GM20000 (cell line): ENCODE results near the gene SLC46A1.

Source experiments
- DNase-seq: peaks from one replicate; pipeline ENCODE4 v3.0.0; 2012; ENCODE audit warnings: low spot score
- TF ChIP-seq, protein P1 (sequence below): IDR thresholded peaks from 2 replicates; pipeline ENCODE4 v1.5.1; 2012; ENCODE audit warnings: mild to moderate bottlenecking, control low read depth; ENCODE audit errors: extremely low read depth, missing control alignments

Gene SLC46A1

DNA sequence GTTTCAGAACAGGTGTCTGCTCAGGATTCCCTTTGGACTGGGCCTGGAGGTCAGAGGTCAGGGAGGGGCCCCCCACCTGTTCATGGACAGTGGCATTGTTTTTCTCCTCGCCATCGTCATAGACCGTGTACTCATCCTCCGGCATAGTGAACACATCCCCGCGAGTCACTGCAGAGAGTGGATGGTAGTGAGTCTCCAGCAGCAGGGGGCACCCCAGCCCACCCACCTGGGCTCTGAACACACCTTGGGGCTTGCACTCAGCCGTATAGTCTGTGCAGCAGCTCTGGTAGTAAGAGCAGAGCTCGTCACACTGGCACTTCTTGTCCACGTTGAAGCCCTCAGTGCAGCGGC is 36.4 kb downstream of the SLC46A1 start:
- no peak for DNase-seq
- TF ChIP-seq, protein P1, sequence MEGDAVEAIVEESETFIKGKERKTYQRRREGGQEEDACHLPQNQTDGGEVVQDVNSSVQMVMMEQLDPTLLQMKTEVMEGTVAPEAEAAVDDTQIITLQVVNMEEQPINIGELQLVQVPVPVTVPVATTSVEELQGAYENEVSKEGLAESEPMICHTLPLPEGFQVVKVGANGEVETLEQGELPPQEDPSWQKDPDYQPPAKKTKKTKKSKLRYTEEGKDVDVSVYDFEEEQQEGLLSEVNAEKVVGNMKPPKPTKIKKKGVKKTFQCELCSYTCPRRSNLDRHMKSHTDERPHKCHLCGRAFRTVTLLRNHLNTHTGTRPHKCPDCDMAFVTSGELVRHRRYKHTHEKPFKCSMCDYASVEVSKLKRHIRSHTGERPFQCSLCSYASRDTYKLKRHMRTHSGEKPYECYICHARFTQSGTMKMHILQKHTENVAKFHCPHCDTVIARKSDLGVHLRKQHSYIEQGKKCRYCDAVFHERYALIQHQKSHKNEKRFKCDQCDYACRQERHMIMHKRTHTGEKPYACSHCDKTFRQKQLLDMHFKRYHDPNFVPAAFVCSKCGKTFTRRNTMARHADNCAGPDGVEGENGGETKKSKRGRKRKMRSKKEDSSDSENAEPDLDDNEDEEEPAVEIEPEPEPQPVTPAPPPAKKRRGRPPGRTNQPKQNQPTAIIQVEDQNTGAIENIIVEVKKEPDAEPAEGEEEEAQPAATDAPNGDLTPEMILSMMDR: no peak

DNA sequence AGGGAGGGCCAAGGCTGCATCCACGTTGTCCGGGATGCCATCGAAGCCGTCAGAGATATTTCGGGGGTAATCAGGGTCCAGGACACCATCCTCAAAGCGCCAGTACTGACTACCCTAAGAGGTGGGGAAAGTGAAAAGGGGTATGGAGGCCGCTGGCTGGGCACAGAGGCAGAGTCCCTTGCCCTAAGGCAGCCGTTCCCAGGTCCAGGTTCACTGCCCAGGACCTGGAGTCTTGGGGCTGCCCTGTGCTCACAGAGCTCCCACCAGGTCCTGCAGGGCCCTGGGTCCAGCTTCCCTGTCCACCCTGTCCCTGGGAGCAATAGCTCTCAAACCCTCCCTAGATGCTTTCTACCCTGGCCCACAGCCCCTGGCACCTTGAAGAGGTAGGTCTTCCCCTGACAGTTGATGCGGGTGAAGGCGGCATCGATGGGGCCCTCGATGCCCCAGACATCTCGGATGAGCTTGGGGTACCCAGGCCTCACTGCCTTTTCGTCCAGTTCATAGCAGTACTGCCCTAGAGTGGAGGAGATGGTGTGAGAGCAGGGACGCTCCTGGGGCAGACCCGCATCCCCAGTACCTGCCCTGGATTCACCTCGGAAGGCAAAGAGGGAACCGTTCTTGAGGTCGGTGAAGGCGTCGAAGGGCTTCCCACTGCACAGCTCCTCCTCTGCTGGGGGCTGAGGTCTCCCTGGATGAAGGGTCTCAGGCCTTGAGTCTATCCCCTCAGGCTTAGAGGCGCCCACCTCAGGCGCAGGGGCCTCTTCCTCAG is 36.9 kb downstream of the SLC46A1 start:
- TF ChIP-seq, protein P1: no peak
- no peak for DNase-seq

DNA sequence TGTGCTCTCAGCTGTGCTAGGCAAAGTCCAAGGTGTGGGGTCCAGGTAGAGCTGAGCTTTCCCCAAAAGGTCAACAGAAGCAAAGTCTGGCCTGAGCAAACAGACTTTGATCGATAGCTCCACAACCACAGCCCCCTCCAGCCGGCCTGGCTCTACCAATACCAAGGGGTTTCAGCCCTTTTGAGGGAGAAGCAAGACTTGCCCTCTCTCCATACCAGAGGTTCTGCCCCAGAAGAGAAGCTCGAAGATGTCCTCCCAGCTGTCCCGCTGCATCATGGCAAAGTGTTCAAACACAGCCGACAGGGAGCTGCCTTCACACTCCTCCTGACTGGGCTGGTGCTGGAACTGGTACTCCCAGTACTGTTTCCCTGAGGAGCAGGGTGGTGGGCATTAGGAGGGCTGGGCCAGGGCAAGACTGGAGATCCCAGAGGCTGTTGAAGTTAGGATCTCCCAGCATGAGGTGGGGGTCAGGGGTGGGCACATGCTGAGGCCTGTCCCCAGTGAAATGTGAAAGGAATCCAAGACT is 37.6 kb downstream of the SLC46A1 start:
- TF ChIP-seq, protein P1: no peak
- DNase-seq: no peak

DNA sequence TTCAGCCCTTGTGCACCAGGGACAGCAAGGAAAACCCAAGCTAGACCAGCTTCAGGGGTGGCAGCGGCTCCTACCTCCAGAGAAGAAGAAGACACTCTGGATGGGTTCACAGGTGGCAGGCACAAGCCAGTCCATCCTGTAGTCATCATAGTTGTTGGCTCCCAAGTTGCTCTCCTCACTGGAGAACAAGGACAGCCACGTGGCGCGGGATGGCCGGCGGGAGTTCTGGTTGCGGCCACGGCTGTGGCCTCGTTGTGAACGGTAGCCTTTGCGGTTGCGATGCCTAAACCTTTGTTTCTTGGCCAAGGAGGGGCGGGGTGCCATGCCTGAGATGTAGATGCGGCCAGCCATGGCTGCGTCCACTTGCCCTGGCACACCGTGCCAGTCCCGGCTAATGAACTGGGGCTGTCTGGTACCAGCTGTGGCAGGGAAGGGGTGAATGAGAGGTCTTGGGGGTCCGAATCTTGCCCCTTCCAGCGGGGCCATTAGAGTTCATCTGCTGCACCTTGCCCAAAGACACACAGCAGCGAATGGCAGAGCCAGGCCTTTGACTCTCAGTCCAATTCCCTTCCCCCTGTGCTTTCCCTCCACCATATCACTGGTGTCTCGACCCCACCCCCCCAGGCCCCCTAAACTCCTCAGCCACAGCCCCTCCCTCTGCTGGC is 38.2 kb downstream of the SLC46A1 start:
- DNase-seq: no peak
- TF ChIP-seq, protein P1: no peak

DNA sequence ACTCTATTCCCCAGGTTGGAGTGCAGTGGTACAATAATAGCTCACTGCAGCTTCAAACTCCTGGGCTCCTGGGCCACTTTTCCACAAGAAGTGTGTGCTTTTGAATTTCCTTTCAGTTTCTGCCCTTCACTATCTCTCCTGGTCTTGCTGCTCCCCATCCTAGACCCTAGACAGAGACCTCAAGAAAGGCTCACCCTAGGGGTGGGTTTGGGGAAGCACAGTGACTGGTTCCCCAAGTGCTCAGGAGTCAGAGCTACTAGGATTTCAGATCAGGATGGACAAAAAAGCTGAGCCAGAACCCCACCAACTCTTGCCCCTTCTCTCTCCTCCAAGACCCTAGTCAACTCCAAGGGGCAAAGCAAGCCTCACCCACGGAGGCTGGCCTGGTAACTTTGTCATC is 39.4 kb downstream of the SLC46A1 start:
- DNase-seq: no peak
- TF ChIP-seq, protein P1: no peak

DNA sequence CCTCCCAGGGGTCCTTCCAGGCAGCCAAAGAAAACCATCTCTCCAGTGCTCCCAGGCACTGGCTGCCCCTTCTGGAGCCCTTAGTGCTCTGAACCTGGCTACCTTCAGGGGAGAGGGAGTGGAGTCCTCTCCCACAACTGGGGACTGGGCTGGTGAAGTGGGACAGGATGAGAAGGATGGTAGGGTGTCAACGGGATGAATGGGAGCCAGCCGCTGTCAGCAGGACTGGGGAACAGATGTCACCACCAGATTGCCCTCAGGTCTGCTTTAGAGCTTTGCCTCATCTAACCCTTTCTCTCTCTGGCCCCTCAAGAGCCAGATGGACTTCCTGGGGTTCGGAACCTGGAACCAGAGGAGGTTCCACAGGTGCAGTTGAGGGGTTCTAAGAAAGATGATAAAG is 40.5 kb downstream of the SLC46A1 start:
- TF ChIP-seq, protein P1: no peak
- no peak for DNase-seq

DNA sequence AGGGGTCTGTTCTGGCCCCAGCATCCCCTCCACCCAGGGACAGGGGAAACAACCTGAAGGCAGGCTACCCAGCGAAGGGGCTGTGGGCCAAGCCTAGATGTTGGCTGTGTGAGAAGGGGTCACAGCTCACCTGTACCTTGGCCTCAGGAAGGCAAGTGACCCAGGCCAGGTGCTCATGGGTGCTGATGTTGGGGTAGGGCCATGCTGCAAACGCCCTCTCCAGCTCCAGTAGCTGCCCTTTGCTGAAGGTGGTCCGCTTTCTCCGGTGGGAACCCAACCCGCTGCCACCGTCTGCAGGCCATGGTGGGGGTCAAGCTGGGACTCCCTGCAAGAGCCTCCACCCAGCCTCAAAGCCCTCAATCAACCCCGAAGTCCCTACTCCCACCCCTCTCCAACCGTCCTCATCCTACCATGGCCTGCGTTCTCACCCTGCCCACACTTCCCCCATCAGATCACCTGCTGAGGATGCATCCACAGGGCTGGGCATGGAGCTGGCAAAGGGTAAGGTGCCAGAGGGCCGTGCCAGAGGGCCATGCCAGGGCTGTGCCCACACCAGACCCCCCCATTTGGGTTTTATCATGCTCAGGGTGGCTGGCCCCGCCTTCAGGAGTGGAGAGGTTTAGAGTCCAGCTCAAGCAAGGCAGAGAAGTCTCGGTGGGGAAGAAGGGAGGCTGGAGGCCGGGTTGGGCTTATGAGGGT is 41.2 kb downstream of the SLC46A1 start, which contains the start of gene SEBOX:
SEBOX (minus strand) TSS at position 535 of the 699 bp plus-strand sequence; CDS start at position 487, 48 bp downstream.
- DNase-seq: no peak
- TF ChIP-seq, protein P1: no peak
